GM23248 (cell line): ENCODE data around the gene CLIP4.

Experiments
- EZH2 ChIP-seq: fragments of 200-600 bp; sonication (generic); IDR thresholded peaks from 2 replicates; pipeline ENCODE4 v1.6.1; 2018; ENCODE audit warnings: antibody characterized with exemption, mild to moderate bottlenecking; ENCODE audit not compliant: insufficient read depth, poor library complexity, severe bottlenecking
- EZH2phosphoT487 ChIP-seq: fragments of 200-600 bp; sonication (generic); IDR thresholded peaks from 2 replicates; pipeline ENCODE4 v1.6.1; 2018; ENCODE audit warnings: antibody characterized with exemption, moderate library complexity, mild to moderate bottlenecking, low read depth; ENCODE audit not compliant: insufficient read depth

DNA sequence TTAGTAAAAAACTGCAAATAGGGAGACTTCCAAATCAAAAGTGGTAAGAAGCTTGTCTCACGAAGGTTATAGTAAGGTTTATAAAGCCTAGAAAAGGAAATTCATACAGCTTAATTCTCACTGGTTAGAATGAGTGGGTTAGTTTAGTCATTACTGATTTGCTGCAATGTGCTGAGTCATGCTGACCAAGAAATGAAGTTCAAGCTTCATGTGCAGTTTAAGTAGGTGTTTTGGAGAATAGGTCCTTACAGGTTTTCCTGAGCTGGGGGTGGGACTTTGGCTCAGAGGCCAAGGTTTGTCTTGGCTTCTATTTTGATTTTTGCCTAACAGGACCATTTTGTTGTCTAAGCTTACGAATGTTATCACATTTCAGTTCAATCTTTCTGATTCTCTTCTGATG is 15.1 kb downstream of the CLIP4 start:
- TF ChIP-seq EZH2 (no peak), EZH2phosphoT487 (no peak)
